ENCODE results near the gene COL2A1. TPM values are rescaled to one million over a fixed set of nuclear protein-coding genes. Genes with fewer than 3 reads are reported as not detected.

Gene COL2A1
- total and polyA plus RNA-seq, 2 experiments from 2014 or later = not detected

GRCh38 chr12:47938093-47938492 is 66.2 kb downstream of the COL2A1 start:
- Histone ChIP-seq H3F3A (ENCODE audit: insufficient read depth) (peaks cover 10% of the 10 kb centered on the region), H3K4me1 (ENCODE audit: insufficient read depth) (peaks cover 15% of the 10 kb centered on the region), H3K9ac (no peak overlapping the region), H2AFZ (no peak overlapping the region), H3K79me2 (ENCODE audit: insufficient read depth) (no peaks in the 10 kb centered on the region), H3K36me3 (ENCODE audit: low read depth) (no peaks in the 10 kb centered on the region), H3K27ac (no peak overlapping the region), H3K4me2 (ENCODE audit: unreplicated experiment) (peak overlapping the region; percentile 5), H3K9me2 (ENCODE audit: insufficient read depth) (no peaks in the 10 kb centered on the region), H3K27me3 (replicated peaks; ENCODE audit: insufficient read depth) (no peaks in the 10 kb centered on the region), H3K9me3 (ENCODE audit: low read depth) (no peaks in the 10 kb centered on the region), H3K4me3 (no peak overlapping the region), H4K20me1 (ENCODE audit: insufficient read depth) (no peaks in the 10 kb centered on the region)
- in situ Hi-C loops (cut with MboI) = no loop called here
- TF ChIP-seq EZH2 (IDR thresholded peaks at IDR 0.05; ENCODE audit: insufficient read depth, poor library complexity, severe bottlenecking) (no peak), EZH2phosphoT487 (IDR thresholded peaks at IDR 0.05; ENCODE audit: insufficient read depth, low read depth) (no peak)
- 96 to 100% methylated on average over 1 of the region's 1 CpG for WGBS, 2 experiments (ENCODE audit: low coverage in 1 of 2, low lambda C conversion rate in 2 of 2, missing lambda C conversion rate in 2 of 2)
- DNase-seq = peak; percentile 42

- no peaks in the 10 kb centered on the region for H3K9me3 ChIP-seq (ENCODE audit: low read depth)
- H3K79me2 ChIP-seq (ENCODE audit: insufficient read depth) = no peaks in the 10 kb centered on the region
- peaks cover 10% of the 10 kb centered on the region for H3F3A ChIP-seq (ENCODE audit: insufficient read depth)
- no peak overlapping the region for H3K27ac ChIP-seq
- peak; percentile 89 for DNase-seq
- no peak overlapping the region for H3K9ac ChIP-seq
- H2AFZ ChIP-seq = 0 out of 2 replicates have a peak overlapping the region, but pooled peaks have one; percentile 9
- H3K36me3 ChIP-seq (ENCODE audit: low read depth) = no peaks in the 10 kb centered on the region
- in situ Hi-C loops (cut with MboI) = no loop called here
- H4K20me1 ChIP-seq (ENCODE audit: insufficient read depth) = no peaks in the 10 kb centered on the region
- no peaks in the 10 kb centered on the region for H3K9me2 ChIP-seq (ENCODE audit: insufficient read depth)
- TF ChIP-seq EZH2 (IDR thresholded peaks at IDR 0.05; ENCODE audit: insufficient read depth, poor library complexity, severe bottlenecking) (no peak), EZH2phosphoT487 (IDR thresholded peaks at IDR 0.05; ENCODE audit: insufficient read depth, low read depth) (no peak)
- H3K27me3 ChIP-seq (replicated peaks; ENCODE audit: insufficient read depth) = 0 out of 2 replicates have a peak, but pooled peaks cover 6% of the 10 kb centered on the region
- WGBS, 2 experiments (ENCODE audit: low coverage in 1 of 2, low lambda C conversion rate in 2 of 2, missing lambda C conversion rate in 2 of 2) = 9 to 10% methylated on average over 9 of the region's 9 CpGs
- H3K4me3 ChIP-seq = no peak overlapping the region
- peaks cover 15% of the 10 kb centered on the region for H3K4me1 ChIP-seq (ENCODE audit: insufficient read depth)
- peak overlapping the region; percentile 45 for H3K4me2 ChIP-seq (ENCODE audit: unreplicated experiment)
Observed at GRCh38 chr12:47935184-47935583, 69.1 kb downstream of the COL2A1 start.

GRCh38 chr12:47931187-47931586 is 73.1 kb downstream of the COL2A1 start:
- Histone ChIP-seq H3K9me2 (ENCODE audit: insufficient read depth) (no peaks in the 10 kb centered on the region), H3K4me3 (no peak overlapping the region), H2AFZ (no peak overlapping the region), H4K20me1 (ENCODE audit: insufficient read depth) (no peaks in the 10 kb centered on the region), H3K27me3 (replicated peaks; ENCODE audit: insufficient read depth) (peaks cover 22% of the 10 kb centered on the region), H3K79me2 (ENCODE audit: insufficient read depth) (no peaks in the 10 kb centered on the region), H3K9me3 (ENCODE audit: low read depth) (no peaks in the 10 kb centered on the region), H3K27ac (no peak overlapping the region), H3F3A (ENCODE audit: insufficient read depth) (peaks cover 10% of the 10 kb centered on the region), H3K4me2 (ENCODE audit: unreplicated experiment) (no peak overlapping the region), H3K9ac (no peak overlapping the region), H3K4me1 (ENCODE audit: insufficient read depth) (peaks cover 10% of the 10 kb centered on the region), H3K36me3 (ENCODE audit: low read depth) (no peaks in the 10 kb centered on the region)
- in situ Hi-C loops (cut with MboI) = no loop called here
- no peak for DNase-seq
- TF ChIP-seq EZH2 (IDR thresholded peaks at IDR 0.05; ENCODE audit: insufficient read depth, poor library complexity, severe bottlenecking) (no peak), EZH2phosphoT487 (IDR thresholded peaks at IDR 0.05; ENCODE audit: insufficient read depth, low read depth) (no peak)
- WGBS, 2 experiments (ENCODE audit: low coverage in 1 of 2, low lambda C conversion rate in 2 of 2, missing lambda C conversion rate in 2 of 2) = 42% methylated on average over 1 of the region's 1 CpG

GRCh38 chr12:47930634-47931033 is 73.6 kb downstream of the COL2A1 start:
- Histone ChIP-seq H3K27me3 (replicated peaks; ENCODE audit: insufficient read depth) (peaks cover 22% of the 10 kb centered on the region), H3K9ac (no peak overlapping the region), H3K27ac (no peak overlapping the region), H3K4me2 (ENCODE audit: unreplicated experiment) (no peak overlapping the region), H3K79me2 (ENCODE audit: insufficient read depth) (no peaks in the 10 kb centered on the region), H3K9me2 (ENCODE audit: insufficient read depth) (no peaks in the 10 kb centered on the region), H3F3A (ENCODE audit: insufficient read depth) (peaks cover 5% of the 10 kb centered on the region), H4K20me1 (ENCODE audit: insufficient read depth) (no peaks in the 10 kb centered on the region), H3K4me1 (ENCODE audit: insufficient read depth) (peaks cover 9% of the 10 kb centered on the region), H3K9me3 (ENCODE audit: low read depth) (no peaks in the 10 kb centered on the region), H3K36me3 (ENCODE audit: low read depth) (no peaks in the 10 kb centered on the region), H3K4me3 (no peak overlapping the region), H2AFZ (no peak overlapping the region)
- in situ Hi-C loops (cut with MboI) = no loop called here
- TF ChIP-seq EZH2phosphoT487 (IDR thresholded peaks at IDR 0.05; ENCODE audit: insufficient read depth, low read depth) (no peak), EZH2 (IDR thresholded peaks at IDR 0.05; ENCODE audit: insufficient read depth, poor library complexity, severe bottlenecking) (no peak)
- no peak for DNase-seq
- WGBS, 2 experiments (ENCODE audit: low coverage in 1 of 2, low lambda C conversion rate in 2 of 2, missing lambda C conversion rate in 2 of 2) = 65 to 73% methylated on average over 5 of the region's 5 CpGs

GRCh38 chr12:47927346-47927745 is 76.9 kb downstream of the COL2A1 start:
- Histone ChIP-seq H3K79me2 (ENCODE audit: insufficient read depth) (no peaks in the 10 kb centered on the region), H2AFZ (no peak overlapping the region), H3K36me3 (ENCODE audit: low read depth) (no peaks in the 10 kb centered on the region), H3K4me3 (no peak overlapping the region), H3K9ac (no peak overlapping the region), H3K27me3 (replicated peaks; ENCODE audit: insufficient read depth) (peaks cover 44% of the 10 kb centered on the region), H3F3A (ENCODE audit: insufficient read depth) (no peaks in the 10 kb centered on the region), H3K4me1 (ENCODE audit: insufficient read depth) (no peaks in the 10 kb centered on the region), H3K4me2 (ENCODE audit: unreplicated experiment) (no peak overlapping the region), H3K9me2 (ENCODE audit: insufficient read depth) (no peaks in the 10 kb centered on the region), H4K20me1 (ENCODE audit: insufficient read depth) (no peaks in the 10 kb centered on the region), H3K27ac (no peak overlapping the region), H3K9me3 (ENCODE audit: low read depth) (no peaks in the 10 kb centered on the region)
- in situ Hi-C loops (cut with MboI) = no loop called here
- DNase-seq = no peak
- 51 to 56% methylated on average over 3 of the region's 3 CpGs for WGBS, 2 experiments (ENCODE audit: low coverage in 1 of 2, low lambda C conversion rate in 2 of 2, missing lambda C conversion rate in 2 of 2)
- TF ChIP-seq EZH2phosphoT487 (IDR thresholded peaks at IDR 0.05; ENCODE audit: insufficient read depth, low read depth) (no peak), EZH2 (IDR thresholded peaks at IDR 0.05; ENCODE audit: insufficient read depth, poor library complexity, severe bottlenecking) (no peak)

Other genes with a start within 250 kb of the COL2A1 start
- 1.3 and 3.7 TPM in 2 replicates for gene RAPGEF3, start 245.6 kb downstream of the COL2A1 start, total RNA-seq (2014; rRNA removed; shearing (Covaris generic))
- gene RAPGEF3, start 245.6 kb downstream of the COL2A1 start, polyA plus RNA-seq (2016; fragmentation: Nextera tagmentation; extraction: Ambion mirVana) = 1.1 and 1.4 TPM in 2 replicates
- gene SLC48A1, start 231.2 kb downstream of the COL2A1 start, total RNA-seq (2014; rRNA removed; shearing (Covaris generic)) = 16.4 and 20.9 TPM in 2 replicates
- gene SLC48A1, start 231.2 kb downstream of the COL2A1 start, polyA plus RNA-seq (2016; fragmentation: Nextera tagmentation; extraction: Ambion mirVana) = 19.1 and 21.8 TPM in 2 replicates
- 62.9 and 72.3 TPM in 2 replicates for gene HDAC7, start 184.6 kb downstream of the COL2A1 start, total RNA-seq (2014; rRNA removed; shearing (Covaris generic))
- gene HDAC7, start 184.6 kb downstream of the COL2A1 start, polyA plus RNA-seq (2016; fragmentation: Nextera tagmentation; extraction: Ambion mirVana) = 45.3 and 46.2 TPM in 2 replicates
- 30.5 and 37.2 TPM in 2 replicates for gene VDR, start 99.5 kb downstream of the COL2A1 start, total RNA-seq (2014; rRNA removed; shearing (Covaris generic))
- 23.9 and 25.5 TPM in 2 replicates for gene VDR, start 99.5 kb downstream of the COL2A1 start, polyA plus RNA-seq (2016; fragmentation: Nextera tagmentation; extraction: Ambion mirVana)
- gene TMEM106C, start 40.9 kb downstream of the COL2A1 start, total RNA-seq (2014; rRNA removed; shearing (Covaris generic)) = 57.5 and 79.8 TPM in 2 replicates
- gene TMEM106C, start 40.9 kb downstream of the COL2A1 start, polyA plus RNA-seq (2016; fragmentation: Nextera tagmentation; extraction: Ambion mirVana) = 69.4 and 70.4 TPM in 2 replicates
- gene SENP1, start 101.6 kb upstream of the COL2A1 start, total RNA-seq (2014; rRNA removed; shearing (Covaris generic)) = 15.3 and 28.6 TPM in 2 replicates
- gene SENP1, start 101.6 kb upstream of the COL2A1 start, polyA plus RNA-seq (2016; fragmentation: Nextera tagmentation; extraction: Ambion mirVana) = 6.1 and 6.7 TPM in 2 replicates
- 35.8 and 41.1 TPM in 2 replicates for gene PFKM, start 114.9 kb upstream of the COL2A1 start, total RNA-seq (2014; rRNA removed; shearing (Covaris generic))
- 27.6 and 28.8 TPM in 2 replicates for gene PFKM, start 114.9 kb upstream of the COL2A1 start, polyA plus RNA-seq (2016; fragmentation: Nextera tagmentation; extraction: Ambion mirVana)
- gene ASB8, start 153.0 kb upstream of the COL2A1 start, total RNA-seq (2014; rRNA removed; shearing (Covaris generic)) = 27.3 and 41.5 TPM in 2 replicates
- 23.3 and 31.2 TPM in 2 replicates for gene ASB8, start 153.0 kb upstream of the COL2A1 start, polyA plus RNA-seq (2016; fragmentation: Nextera tagmentation; extraction: Ambion mirVana)
- 1.0 and 1.7 TPM in 2 replicates for gene CCDC184, start 179.2 kb upstream of the COL2A1 start, total RNA-seq (2014; rRNA removed; shearing (Covaris generic))
- 2.0 and 2.2 TPM in 2 replicates for gene CCDC184, start 179.2 kb upstream of the COL2A1 start, polyA plus RNA-seq (2016; fragmentation: Nextera tagmentation; extraction: Ambion mirVana)
- gene OR10AD1, start 198.8 kb upstream of the COL2A1 start, total RNA-seq (2014; rRNA removed; shearing (Covaris generic)) = not detected in 2 replicates
- not detected in 2 replicates for gene OR10AD1, start 198.8 kb upstream of the COL2A1 start, polyA plus RNA-seq (2016; fragmentation: Nextera tagmentation; extraction: Ambion mirVana)